ENCODE measurements around the gene PYY. TPM values are rescaled to one million over a fixed set of nuclear protein-coding genes. Genes with fewer than 3 reads are reported as not detected.

PYY gene
- total RNA-seq: not detected in 2 replicates

GRCh38 chr17:43953746-43954145, at the start of gene PYY:
TSS of gene PYY (minus strand) at chr17:43953940. CDS start at chr17:43953483, 457 bp downstream.

GRCh38 chr17:43942051-43942685, 11.6 kb downstream of the PYY start, which contains the start of gene PPY:
TSS of gene PPY (minus strand) at chr17:43942476. CDS start at chr17:43941654, 822 bp downstream.

GRCh38 chr17:43907425-43907981, 46.2 kb downstream of the PYY start, which contains the start of gene MPP2:
TSS of gene MPP2 (minus strand) at chr17:43907536. CDS start at chr17:43904460, 3,076 bp downstream.

Other genes starting within 250 kb of the PYY start
- gene SOST, start 195.1 kb downstream of the PYY start, total RNA-seq: 8.8 and 20.9 TPM in 2 replicates
- gene DUSP3, start 175.0 kb downstream of the PYY start, total RNA-seq: 68.1 and 92.4 TPM in 2 replicates
- under 0.01 TPM in 1 of 2 replicates, not detected in the other for gene CFAP97D1, start 173.5 kb downstream of the PYY start, total RNA-seq
- gene MPP3, start 120.8 kb downstream of the PYY start, total RNA-seq: 9.2 and 18.6 TPM in 2 replicates
- gene CD300LG, start 106.8 kb downstream of the PYY start, total RNA-seq: not detected in 2 replicates
- gene MPP2, start 46.4 kb downstream of the PYY start, total RNA-seq: 5.1 and 10.7 TPM in 2 replicates
- gene PPY, start 11.5 kb downstream of the PYY start, total RNA-seq: not detected in 2 replicates
- gene NAGS, start 50.7 kb upstream of the PYY start, total RNA-seq: 1.0 and 2.7 TPM in 2 replicates
- 63.0 and 66.7 TPM in 2 replicates for gene TMEM101, start 61.0 kb upstream of the PYY start, total RNA-seq
- gene LSM12, start 112.7 kb upstream of the PYY start, total RNA-seq: 21.3 and 23.3 TPM in 2 replicates
- 29.9 and 33.6 TPM in 2 replicates for gene G6PC3, start 116.8 kb upstream of the PYY start, total RNA-seq
- gene HDAC5, start 169.7 kb upstream of the PYY start, total RNA-seq: 59.1 and 95.5 TPM in 2 replicates
- 0.85 and 0.99 TPM in 2 replicates for gene HROB, start 188.0 kb upstream of the PYY start, total RNA-seq
- gene ASB16, start 216.8 kb upstream of the PYY start, total RNA-seq: 0.33 and 0.40 TPM in 2 replicates
- gene TMUB2, start 233.0 kb upstream of the PYY start, total RNA-seq: 35.6 and 38.0 TPM in 2 replicates
- 49.3 and 50.2 TPM in 2 replicates for gene ATXN7L3, start 245.9 kb upstream of the PYY start, total RNA-seq